ENCODE results near the gene PRR23B. TPM values are rescaled to one million over a fixed set of nuclear protein-coding genes. Genes with fewer than 3 reads are reported as not detected.

Gene PRR23B
- total and polyA plus RNA-seq, 2 donors (not counting 1 experiment from before 2014, with no cell fraction given), result not detected

- CTCF ChIA-PET, result no interaction called here
- 94% methylated on average over 2 of the region's 2 CpGs for WGBS (ENCODE audit: insufficient coverage)
- H3K36me3 ChIP-seq (replicated peaks in 1 of 2; ENCODE audit: control extremely low read depth in 1 of 2, control insufficient read depth in 1 of 2, extremely low read depth in 1 of 2, insufficient read depth in 2 of 2, low read length in 1 of 2), result no peaks in the 10 kb centered on the region
- peaks cover 4% of the 10 kb centered on the region for H3K9me3 Mint-ChIP-seq (ENCODE audit: insufficient read depth)
- no peak overlapping the region for H3K9ac ChIP-seq (ENCODE audit: low read length)
- H3K4me3 Mint-ChIP-seq, result no peak overlapping the region
- no peak overlapping the region for H3K4me3 ChIP-seq (ENCODE audit: control extremely low read depth in 1 of 5, extremely low read depth in 1 of 5, insufficient read depth in 1 of 5, low read depth in 2 of 5, low read length in 4 of 5)
- no peak for ATAC-seq (ENCODE audit: low read depth)
- H3K27ac Mint-ChIP-seq, result no peak overlapping the region
- H3K79me2 ChIP-seq (ENCODE audit: control insufficient read depth, insufficient read depth, low read length), result no peaks in the 10 kb centered on the region
- H4K20me1 ChIP-seq (ENCODE audit: control insufficient read depth, insufficient read depth, low read length, poor library complexity, severe bottlenecking), result no peaks in the 10 kb centered on the region
- H3K4me2 ChIP-seq (replicated peaks; ENCODE audit: low read depth, low read length, poor library complexity, severe bottlenecking), result no peak overlapping the region
- no peak overlapping the region for H2AFZ ChIP-seq (ENCODE audit: insufficient read depth, low read depth, low read length, poor library complexity, severe bottlenecking)
- no peak for TF ChIP-seq CTCF (IDR thresholded peaks at IDR 0.05)
- no peak for TF ChIP-seq EZH2 (IDR thresholded peaks at IDR 0.05; ENCODE audit: borderline replicate concordance, insufficient read depth, low read depth, low read length, poor library complexity, severe bottlenecking)
- no peak overlapping the region for H3K27ac ChIP-seq (ENCODE audit: low read length in 2 of 2)
- intact Hi-C loops (cut with micrococcal nuclease), result no loop called here
- H3K27me3 ChIP-seq (replicated peaks in 1 of 4; ENCODE audit: control extremely low read depth in 1 of 4, control insufficient read depth in 3 of 4, insufficient read depth in 4 of 4, low read length in 3 of 4), result no peaks in the 10 kb centered on the region
- no peaks in the 10 kb centered on the region for H3K4me1 Mint-ChIP-seq
- no peaks in the 10 kb centered on the region for H3K4me1 ChIP-seq (ENCODE audit: control insufficient read depth in 2 of 2, insufficient read depth in 2 of 2, low read length in 2 of 2)
- H3K27me3 Mint-ChIP-seq, result no peaks in the 10 kb centered on the region
- POLR2A ChIA-PET, result no interaction called here
- peaks cover 0 to 21% (median 0%) of the 10 kb centered on the region in 3 donors for H3K9me3 ChIP-seq (ENCODE audit: control extremely low read depth in 1 of 3, control insufficient read depth in 2 of 3, insufficient read depth in 1 of 3, low read length in 2 of 3)
- DNase-seq, result no peak
These were observed 4.2 kb upstream of the PRR23B start for GRCh38 chr3:139024968-139025367.

- Mint-ChIP-seq H3K9me3 (ENCODE audit: insufficient read depth) (peaks cover 2% of the 10 kb centered on the region), H3K27me3 (peaks cover 8% of the 10 kb centered on the region), H3K4me3 (no peak overlapping the region), H3K4me1 (no peaks in the 10 kb centered on the region), H3K27ac (no peak overlapping the region)
- Histone ChIP-seq H3K4me1 (ENCODE audit: control insufficient read depth in 2 of 2, insufficient read depth in 2 of 2, low read length in 2 of 2) (no peaks in the 10 kb centered on the region), H3K4me3 (ENCODE audit: control extremely low read depth in 1 of 5, extremely low read depth in 1 of 5, insufficient read depth in 1 of 5, low read depth in 2 of 5, low read length in 4 of 5) (no peak overlapping the region), H4K20me1 (ENCODE audit: control insufficient read depth, insufficient read depth, low read length, poor library complexity, severe bottlenecking) (no peaks in the 10 kb centered on the region), H3K9me3 (ENCODE audit: control extremely low read depth in 1 of 3, control insufficient read depth in 2 of 3, insufficient read depth in 1 of 3, low read length in 2 of 3) (peaks cover 0 to 25% (median 0%) of the 10 kb centered on the region in 3 donors), H3K9ac (ENCODE audit: low read length) (no peak overlapping the region), H3K79me2 (ENCODE audit: control insufficient read depth, insufficient read depth, low read length) (no peaks in the 10 kb centered on the region), H3K36me3 (replicated peaks in 1 of 2; ENCODE audit: control extremely low read depth in 1 of 2, control insufficient read depth in 1 of 2, extremely low read depth in 1 of 2, insufficient read depth in 2 of 2, low read length in 1 of 2) (no peaks in the 10 kb centered on the region), H3K27ac (ENCODE audit: low read length in 2 of 2) (no peak overlapping the region), H3K4me2 (replicated peaks; ENCODE audit: low read depth, low read length, poor library complexity, severe bottlenecking) (no peak overlapping the region), H3K27me3 (replicated peaks in 1 of 4; ENCODE audit: control extremely low read depth in 1 of 4, control insufficient read depth in 3 of 4, insufficient read depth in 4 of 4, low read length in 3 of 4) (no peaks in the 10 kb centered on the region), H2AFZ (ENCODE audit: insufficient read depth, low read depth, low read length, poor library complexity, severe bottlenecking) (no peak overlapping the region)
- ATAC-seq (ENCODE audit: low read depth) (no peak), DNase-seq (no peak)
- CTCF ChIA-PET, result no interaction called here
- 74% methylated on average over 77 of the region's 81 CpGs for WGBS (ENCODE audit: insufficient coverage)
- POLR2A ChIA-PET, result no interaction called here
- TF ChIP-seq CTCF (IDR thresholded peaks at IDR 0.05), result no peak
- intact Hi-C loops (cut with micrococcal nuclease), result no loop called here
These were observed 474 bp downstream of the PRR23B start for GRCh38 chr3:139020036-139020867.

All from B cell (primary cell).